NCI-H2029 treated with DMSO at 0.1 percent for 48 hours (cell line): ENCODE results near the gene SRP72.
"Not testable (repeated sequence)": the region's sequence is repeated elsewhere in the genome, so short reads cannot be mapped to it uniquely, and the experiment has no call there.

Experiments
- DNase-seq: peaks from one replicate; lab custom pipeline; 2025; lab: John Stamatoyannopoulos, UW

Gene SRP72

GRCh38 chr4:56467284-56468096, at the start of gene SRP72:
SRP72 (plus strand) TSS chr4:56467617; CDS start chr4:56467636, 19 bp downstream.
- peak; percentile 62 for DNase-seq

GRCh38 chr4:56424176-56424575, 43.2 kb upstream of the SRP72 start:
- no peak for DNase-seq

GRCh38 chr4:56424697-56425514, 42.5 kb upstream of the SRP72 start:
- DNase-seq = no peak

GRCh38 chr4:56425518-56425917, 41.9 kb upstream of the SRP72 start:
- no peak for DNase-seq

- no peak for DNase-seq
These were observed 41.1 kb upstream of the SRP72 start for GRCh38 chr4:56426273-56426672.

GRCh38 chr4:56427179-56427578, 40.2 kb upstream of the SRP72 start:
- DNase-seq = no peak

- no peak for DNase-seq
These were observed 37.2 kb upstream of the SRP72 start for GRCh38 chr4:56430203-56430602.

- no peak for DNase-seq
These were observed 34.1 kb upstream of the SRP72 start for GRCh38 chr4:56433280-56433679.

- DNase-seq = peak; percentile 22
These were observed 32.7 kb upstream of the SRP72 start for GRCh38 chr4:56434599-56435139.

- DNase-seq = peak; percentile 93
These were observed 32.1 kb upstream of the SRP72 start, which contains the start of gene PPAT for GRCh38 chr4:56435140-56435926. PPAT (minus strand) TSS chr4:56435615; CDS start chr4:56435477, 138 bp downstream.

GRCh38 chr4:56438766-56439165, 28.7 kb upstream of the SRP72 start:
- no peak for DNase-seq

GRCh38 chr4:56440983-56441382, 26.4 kb upstream of the SRP72 start:
- DNase-seq = no peak

GRCh38 chr4:56444719-56445118, 22.7 kb upstream of the SRP72 start:
- no peak for DNase-seq

GRCh38 chr4:56445699-56446098, 21.7 kb upstream of the SRP72 start:
- DNase-seq = no peak

GRCh38 chr4:56448301-56448700, 19.1 kb upstream of the SRP72 start:
- DNase-seq = no peak

- not testable (repeated sequence) for DNase-seq
These were observed 17.9 kb upstream of the SRP72 start for GRCh38 chr4:56449475-56449874.

GRCh38 chr4:56450342-56450741, 17.1 kb upstream of the SRP72 start:
- no peak for DNase-seq

- DNase-seq = no peak
These were observed 7.3 kb upstream of the SRP72 start for GRCh38 chr4:56460085-56460484.

- DNase-seq = no peak
These were observed 5.3 kb upstream of the SRP72 start for GRCh38 chr4:56462157-56462556.

GRCh38 chr4:56463711-56464110, 3.7 kb upstream of the SRP72 start:
- DNase-seq = no peak

- no peak for DNase-seq
These were observed 2.8 kb upstream of the SRP72 start for GRCh38 chr4:56464581-56464980.
